ENCODE results near the gene GNPTG.

- peak; percentile 59 for TF ChIP-seq CTCF (IDR thresholded peaks at IDR 0.05)
- no peak; the same call in 1 of the 2 replicates for TF ChIP-seq SMC3 (IDR thresholded peaks at IDR 0.05; ENCODE audit: low read depth, low read length)
- TF ChIP-seq, protein P1, sequence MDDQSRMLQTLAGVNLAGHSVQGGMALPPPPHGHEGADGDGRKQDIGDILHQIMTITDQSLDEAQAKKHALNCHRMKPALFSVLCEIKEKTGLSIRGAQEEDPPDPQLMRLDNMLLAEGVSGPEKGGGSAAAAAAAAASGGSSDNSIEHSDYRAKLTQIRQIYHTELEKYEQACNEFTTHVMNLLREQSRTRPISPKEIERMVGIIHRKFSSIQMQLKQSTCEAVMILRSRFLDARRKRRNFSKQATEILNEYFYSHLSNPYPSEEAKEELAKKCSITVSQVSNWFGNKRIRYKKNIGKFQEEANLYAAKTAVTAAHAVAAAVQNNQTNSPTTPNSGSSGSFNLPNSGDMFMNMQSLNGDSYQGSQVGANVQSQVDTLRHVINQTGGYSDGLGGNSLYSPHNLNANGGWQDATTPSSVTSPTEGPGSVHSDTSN (IDR thresholded peaks at IDR 0.05) = no peak
Measured at GRCh38 chr16:1338119-1338730, 13.5 kb upstream of the GNPTG start.
